Measurements from ENCODE around the gene NR1D2. TPM values are rescaled to one million over a fixed set of nuclear protein-coding genes. Genes with fewer than 3 reads are reported as not detected.

The NR1D2 gene
- total and polyA plus RNA-seq, 2 of the 13 experiments (the other 11 are each of a cell fraction or from before 2014, with no cell fraction given): 5.3 to 8.1 TPM

- no peak for TF ChIP-seq ZNF234 (CRISPR knock-in tag; conservative IDR thresholded peaks at IDR 0.05)
- TF ChIP-seq ZNF230 (CRISPR knock-in tag; IDR thresholded peaks at IDR 0.05): 0 out of 2 replicates have a peak, but pooled peaks have one; percentile 20
- TF ChIP-seq, protein P1, sequence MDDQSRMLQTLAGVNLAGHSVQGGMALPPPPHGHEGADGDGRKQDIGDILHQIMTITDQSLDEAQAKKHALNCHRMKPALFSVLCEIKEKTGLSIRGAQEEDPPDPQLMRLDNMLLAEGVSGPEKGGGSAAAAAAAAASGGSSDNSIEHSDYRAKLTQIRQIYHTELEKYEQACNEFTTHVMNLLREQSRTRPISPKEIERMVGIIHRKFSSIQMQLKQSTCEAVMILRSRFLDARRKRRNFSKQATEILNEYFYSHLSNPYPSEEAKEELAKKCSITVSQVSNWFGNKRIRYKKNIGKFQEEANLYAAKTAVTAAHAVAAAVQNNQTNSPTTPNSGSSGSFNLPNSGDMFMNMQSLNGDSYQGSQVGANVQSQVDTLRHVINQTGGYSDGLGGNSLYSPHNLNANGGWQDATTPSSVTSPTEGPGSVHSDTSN (CRISPR knock-in tag; IDR thresholded peaks at IDR 0.05; ENCODE audit: borderline replicate concordance): 0 out of 2 replicates have a peak, but pooled peaks have one; percentile 8
- no peak for TF ChIP-seq ZNF501 (CRISPR knock-in tag; IDR thresholded peaks at IDR 0.05)
- TF ChIP-seq PAF1 (CRISPR knock-in tag; IDR thresholded peaks at IDR 0.05): no peak
- TF ChIP-seq, protein P2, sequence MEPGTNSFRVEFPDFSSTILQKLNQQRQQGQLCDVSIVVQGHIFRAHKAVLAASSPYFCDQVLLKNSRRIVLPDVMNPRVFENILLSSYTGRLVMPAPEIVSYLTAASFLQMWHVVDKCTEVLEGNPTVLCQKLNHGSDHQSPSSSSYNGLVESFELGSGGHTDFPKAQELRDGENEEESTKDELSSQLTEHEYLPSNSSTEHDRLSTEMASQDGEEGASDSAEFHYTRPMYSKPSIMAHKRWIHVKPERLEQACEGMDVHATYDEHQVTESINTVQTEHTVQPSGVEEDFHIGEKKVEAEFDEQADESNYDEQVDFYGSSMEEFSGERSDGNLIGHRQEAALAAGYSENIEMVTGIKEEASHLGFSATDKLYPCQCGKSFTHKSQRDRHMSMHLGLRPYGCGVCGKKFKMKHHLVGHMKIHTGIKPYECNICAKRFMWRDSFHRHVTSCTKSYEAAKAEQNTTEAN (CRISPR knock-in tag; conservative IDR thresholded peaks at IDR 0.05): no peak
- TF ChIP-seq, protein P3, sequence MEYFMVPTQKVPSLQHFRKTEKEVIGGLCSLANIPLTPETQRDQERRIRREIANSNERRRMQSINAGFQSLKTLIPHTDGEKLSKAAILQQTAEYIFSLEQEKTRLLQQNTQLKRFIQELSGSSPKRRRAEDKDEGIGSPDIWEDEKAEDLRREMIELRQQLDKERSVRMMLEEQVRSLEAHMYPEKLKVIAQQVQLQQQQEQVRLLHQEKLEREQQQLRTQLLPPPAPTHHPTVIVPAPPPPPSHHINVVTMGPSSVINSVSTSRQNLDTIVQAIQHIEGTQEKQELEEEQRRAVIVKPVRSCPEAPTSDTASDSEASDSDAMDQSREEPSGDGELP (IDR thresholded peaks at IDR 0.05; ENCODE audit: borderline replicate concordance, low read depth): no peak
- 0 out of 2 replicates have a peak, but pooled peaks have one; percentile 8 for TF ChIP-seq ZNF12 (CRISPR knock-in tag; IDR thresholded peaks at IDR 0.05)
- no peak for TF ChIP-seq SAFB2 (CRISPR knock-in tag; IDR thresholded peaks at IDR 0.05; ENCODE audit: borderline replicate concordance, low read depth)
- TF ChIP-seq ZNF326 (CRISPR knock-in tag; IDR thresholded peaks at IDR 0.05; ENCODE audit: borderline replicate concordance): no peak
- no peak for TF ChIP-seq FOXA1 (IDR thresholded peaks at IDR 0.05)
- no peak for TF ChIP-seq FOXA1 (CRISPR knock-in tag; IDR thresholded peaks at IDR 0.05)
- no peak for TF ChIP-seq ZNF274 (CRISPR knock-in tag; IDR thresholded peaks at IDR 0.05)
- TF ChIP-seq CHCHD3 (CRISPR knock-in tag; IDR thresholded peaks at IDR 0.05): no peak
- peak; percentile 56 for TF ChIP-seq IKZF4 (CRISPR knock-in tag; IDR thresholded peaks at IDR 0.05; ENCODE audit: borderline replicate concordance, low read depth, not compliant biosample characterization)
- no peak for TF ChIP-seq ZNF780A (CRISPR knock-in tag; IDR thresholded peaks at IDR 0.05)
- TF ChIP-seq ZBTB8A (CRISPR knock-in tag; IDR thresholded peaks at IDR 0.05; ENCODE audit: borderline replicate concordance, low read depth): 0 out of 2 replicates have a peak, but pooled peaks have one; percentile 17
- no peak for TF ChIP-seq RFXAP (CRISPR knock-in tag; IDR thresholded peaks at IDR 0.05; ENCODE audit: borderline replicate concordance)
- TF ChIP-seq BCL3 (CRISPR knock-in tag; IDR thresholded peaks at IDR 0.05): peak; percentile 83; the same call in 1 of the 2 replicates
- no peak for TF ChIP-seq ZFP37 (CRISPR knock-in tag; IDR thresholded peaks at IDR 0.05; ENCODE audit: borderline replicate concordance)
- TF ChIP-seq ZNF790 (CRISPR knock-in tag; IDR thresholded peaks at IDR 0.05; ENCODE audit: borderline replicate concordance): no peak
- no peak for TF ChIP-seq TBL1XR1 (IDR thresholded peaks at IDR 0.05; ENCODE audit: borderline replicate concordance, low read length, partially characterized antibody)
- TF ChIP-seq, protein P4, sequence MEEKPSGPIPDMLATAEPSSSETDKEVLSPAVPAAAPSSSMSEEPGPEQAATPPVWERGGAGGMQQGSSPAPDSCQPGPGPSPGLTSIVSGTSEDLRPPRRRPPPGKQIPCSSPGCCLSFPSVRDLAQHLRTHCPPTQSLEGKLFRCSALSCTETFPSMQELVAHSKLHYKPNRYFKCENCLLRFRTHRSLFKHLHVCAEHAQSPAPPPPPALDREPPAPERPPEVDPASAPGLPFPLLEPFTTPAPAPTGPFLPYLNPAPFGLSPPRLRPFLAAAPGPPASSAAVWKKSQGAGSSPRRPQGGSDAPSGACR (CRISPR knock-in tag; IDR thresholded peaks at IDR 0.05): no peak
- no peak for TF ChIP-seq MLX (CRISPR knock-in tag; IDR thresholded peaks at IDR 0.05)
These were observed 28.8 kb upstream of the NR1D2 start (continued) for GRCh38 chr3:23916152-23916885.

Data from HepG2 (cell line).